Keratinocyte (primary cell): ENCODE data around the gene ITIH1.

Source experiments
- CTCF ChIP-seq, 3 experiments: IDR thresholded peaks in 1 of 3; conservative IDR thresholded peaks in 1 of 3; optimal IDR thresholded peaks in 1 of 3; 2 replicates in 2 of 3; 3 replicates in 1 of 3; pipeline versions ENCODE3 to v1.5.1; 2011; ENCODE audit warnings: low read length in 3 of 3, mild to moderate bottlenecking in 3 of 3, moderate library complexity in 2 of 3, control low read depth in 1 of 3, inconsistent platforms in 1 of 3; ENCODE audit not compliant: insufficient read depth in 2 of 3; ENCODE audit errors: extremely low read depth in 1 of 3
- EZH2 ChIP-seq: IDR thresholded peaks from one replicate; pipeline ENCODE4 v1.6.1; 2012; ENCODE audit warnings: inconsistent platforms, mild to moderate bottlenecking, low read length, moderate library complexity

GRCh38 chr3:52838561-52839267 is 61.3 kb downstream of the ITIH1 start:
- no peak for TF ChIP-seq CTCF (optimal IDR thresholded peaks at IDR 0.05 in 1 of 3, IDR thresholded peaks at IDR 0.05 in 1 of 3, conservative IDR thresholded peaks at IDR 0.05 in 1 of 3; ENCODE audit: extremely low read depth in 1 of 3, insufficient read depth in 2 of 3, low read length in 3 of 3)
- no peak for TF ChIP-seq EZH2
